ENCODE results near the gene HSPA12A.

- no peak for TF ChIP-seq CTCF (IDR thresholded peaks at IDR 0.05)
- TF ChIP-seq EP300 (IDR thresholded peaks at IDR 0.05): no peak
- TF ChIP-seq POLR2A (IDR thresholded peaks at IDR 0.05): no peak
- no peak for TF ChIP-seq POLR2AphosphoS5 (IDR thresholded peaks at IDR 0.05)
These were observed 32.4 kb upstream of the HSPA12A start for GRCh38 chr10:116774728-116775151.
